ENCODE data around the gene CARMIL1.

DNA sequence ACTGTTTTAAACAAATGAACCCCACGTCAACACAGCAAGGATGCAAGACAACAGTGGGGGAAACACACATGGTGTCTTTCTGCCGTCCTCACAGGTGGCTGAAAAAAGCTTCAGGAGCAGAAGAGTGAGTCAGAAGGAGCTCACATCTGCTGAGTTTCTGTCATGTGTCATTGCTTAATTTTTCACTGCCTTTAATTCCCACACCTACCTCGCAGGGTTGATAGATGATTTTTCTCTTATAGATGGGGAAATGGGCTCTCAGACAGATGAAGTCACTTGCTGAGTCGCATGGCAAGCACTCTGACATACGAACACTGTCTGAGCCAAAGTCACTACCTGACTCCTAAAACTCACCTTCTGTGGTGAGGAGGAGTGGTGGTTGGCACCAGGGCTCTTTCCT is 28.3 kb upstream of the CARMIL1 start:
- TF ChIP-seq, protein P1, sequence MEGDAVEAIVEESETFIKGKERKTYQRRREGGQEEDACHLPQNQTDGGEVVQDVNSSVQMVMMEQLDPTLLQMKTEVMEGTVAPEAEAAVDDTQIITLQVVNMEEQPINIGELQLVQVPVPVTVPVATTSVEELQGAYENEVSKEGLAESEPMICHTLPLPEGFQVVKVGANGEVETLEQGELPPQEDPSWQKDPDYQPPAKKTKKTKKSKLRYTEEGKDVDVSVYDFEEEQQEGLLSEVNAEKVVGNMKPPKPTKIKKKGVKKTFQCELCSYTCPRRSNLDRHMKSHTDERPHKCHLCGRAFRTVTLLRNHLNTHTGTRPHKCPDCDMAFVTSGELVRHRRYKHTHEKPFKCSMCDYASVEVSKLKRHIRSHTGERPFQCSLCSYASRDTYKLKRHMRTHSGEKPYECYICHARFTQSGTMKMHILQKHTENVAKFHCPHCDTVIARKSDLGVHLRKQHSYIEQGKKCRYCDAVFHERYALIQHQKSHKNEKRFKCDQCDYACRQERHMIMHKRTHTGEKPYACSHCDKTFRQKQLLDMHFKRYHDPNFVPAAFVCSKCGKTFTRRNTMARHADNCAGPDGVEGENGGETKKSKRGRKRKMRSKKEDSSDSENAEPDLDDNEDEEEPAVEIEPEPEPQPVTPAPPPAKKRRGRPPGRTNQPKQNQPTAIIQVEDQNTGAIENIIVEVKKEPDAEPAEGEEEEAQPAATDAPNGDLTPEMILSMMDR (IDR thresholded peaks at IDR 0.05) = no peak
- TF ChIP-seq POLR2A (IDR thresholded peaks at IDR 0.05) = no peak
